Uterus (tissue), 2 donors: ENCODE data around the gene EML1.

Experiments
- CTCF ChIP-seq, 4 experiments: fragments of 200-600 bp in 2 of 4; fragments of 450-650 bp in 2 of 4; sonication (generic) in 2 of 4; IDR thresholded peaks; one replicate each; pipeline ENCODE4 v1.5.1; 2016 to 2019; ENCODE audit warnings: antibody characterized with exemption in 4 of 4, mild to moderate bottlenecking in 2 of 4, moderate library complexity in 1 of 4
- POLR2A ChIP-seq, 2 donors: fragments of 450-650 bp; IDR thresholded peaks; one replicate each; pipeline ENCODE4 v1.6.1; 2016; ENCODE audit warnings: antibody characterized with exemption in 2 of 2, mild to moderate bottlenecking in 1 of 2, moderate library complexity in 1 of 2

DNA sequence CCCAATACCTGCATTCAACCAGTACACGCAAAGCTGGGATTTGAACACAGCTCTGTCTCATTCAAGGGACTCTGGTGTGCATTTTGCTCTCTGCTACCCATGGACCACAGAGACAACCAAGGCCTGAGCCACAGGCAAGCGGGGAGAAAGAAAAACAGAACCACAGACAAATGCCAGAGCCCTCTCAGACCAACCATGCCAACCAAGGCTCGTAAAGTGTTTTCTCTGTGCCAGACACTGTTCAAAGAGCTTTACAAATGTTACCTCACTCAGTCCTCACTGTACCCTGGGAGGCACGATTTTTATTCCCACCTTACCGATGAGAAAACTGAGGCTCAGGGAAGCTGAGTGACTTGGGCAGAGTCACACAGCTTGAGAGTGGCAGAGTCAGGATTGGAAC is 32.4 kb upstream of the EML1 start:
- TF ChIP-seq POLR2A (IDR thresholded peaks at IDR 0.05) (no peak), CTCF (IDR thresholded peaks at IDR 0.05) (no peak)
